GM18508 (cell line): Measurements from ENCODE around the gene ATP6V1G3.
"Not testable (repeated sequence)": the region's sequence is repeated elsewhere in the genome, so short reads cannot be mapped to it uniquely, and the experiment has no call there.

Experiments used
- ATAC-seq: cut with Tn5 transposase; IDR thresholded peaks from one replicate; pipeline ENCODE4 v1.9.1; 2021; ENCODE audit warnings: moderate number of reproducible peaks; ENCODE audit not compliant: insufficient read depth, unreplicated experiment

The ATP6V1G3 gene

DNA sequence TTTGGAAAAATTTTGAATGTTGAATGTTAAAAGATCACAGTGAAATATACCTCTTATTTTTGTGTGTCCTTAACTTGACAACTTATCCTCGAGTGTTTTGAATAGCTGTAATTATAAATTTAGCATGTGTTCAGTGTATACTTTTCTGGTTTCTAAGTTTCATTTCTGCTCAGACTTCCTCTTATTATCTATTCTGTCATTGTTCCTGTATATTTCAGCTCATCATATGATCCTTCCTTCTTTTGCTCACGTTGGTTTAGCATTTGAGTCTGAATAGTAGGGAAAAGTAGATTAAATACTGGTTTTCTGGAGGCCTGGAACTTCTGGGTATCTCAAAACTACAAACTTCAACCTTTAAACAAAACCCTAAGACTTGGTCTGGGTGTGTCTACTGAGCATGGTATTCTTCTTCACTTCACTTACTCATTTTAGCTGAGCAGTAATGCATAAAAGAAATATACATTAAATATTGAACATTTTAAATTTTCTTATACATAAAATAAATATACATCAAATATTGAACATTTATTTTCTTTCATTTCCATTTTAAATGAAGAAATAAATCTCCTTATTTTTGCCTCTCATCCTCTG is 3.3 kb upstream of the ATP6V1G3 start:
- ATAC-seq, result peak; percentile 69

GRCh38 chr1:198542632-198543031 is 2.2 kb upstream of the ATP6V1G3 start:
- no peak for ATAC-seq

DNA sequence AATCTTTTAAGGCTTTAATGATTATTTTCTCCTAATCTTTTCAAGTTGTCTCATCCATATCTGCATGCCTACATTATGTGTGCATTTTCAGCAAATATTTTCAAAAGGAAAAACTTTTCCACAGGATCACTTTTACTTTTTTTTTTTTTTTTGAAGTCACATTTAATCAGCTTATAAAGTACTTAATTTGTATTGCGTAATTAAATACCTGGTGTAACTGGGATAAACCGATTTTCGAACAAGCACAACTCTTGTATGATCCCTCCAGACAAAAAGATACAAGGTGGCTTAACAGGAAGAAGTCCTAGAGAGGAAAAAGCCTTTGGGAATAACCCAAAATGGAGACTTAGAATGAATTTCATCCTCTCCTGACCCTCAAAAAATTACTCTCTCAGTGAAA is 1.3 kb upstream of the ATP6V1G3 start:
- ATAC-seq, result no peak

GRCh38 chr1:198538579-198539364 is 1.7 kb downstream of the ATP6V1G3 start:
- ATAC-seq, result no peak

- no peak for ATAC-seq
Observed at GRCh38 chr1:198535631-198536030, 4.8 kb downstream of the ATP6V1G3 start.

DNA sequence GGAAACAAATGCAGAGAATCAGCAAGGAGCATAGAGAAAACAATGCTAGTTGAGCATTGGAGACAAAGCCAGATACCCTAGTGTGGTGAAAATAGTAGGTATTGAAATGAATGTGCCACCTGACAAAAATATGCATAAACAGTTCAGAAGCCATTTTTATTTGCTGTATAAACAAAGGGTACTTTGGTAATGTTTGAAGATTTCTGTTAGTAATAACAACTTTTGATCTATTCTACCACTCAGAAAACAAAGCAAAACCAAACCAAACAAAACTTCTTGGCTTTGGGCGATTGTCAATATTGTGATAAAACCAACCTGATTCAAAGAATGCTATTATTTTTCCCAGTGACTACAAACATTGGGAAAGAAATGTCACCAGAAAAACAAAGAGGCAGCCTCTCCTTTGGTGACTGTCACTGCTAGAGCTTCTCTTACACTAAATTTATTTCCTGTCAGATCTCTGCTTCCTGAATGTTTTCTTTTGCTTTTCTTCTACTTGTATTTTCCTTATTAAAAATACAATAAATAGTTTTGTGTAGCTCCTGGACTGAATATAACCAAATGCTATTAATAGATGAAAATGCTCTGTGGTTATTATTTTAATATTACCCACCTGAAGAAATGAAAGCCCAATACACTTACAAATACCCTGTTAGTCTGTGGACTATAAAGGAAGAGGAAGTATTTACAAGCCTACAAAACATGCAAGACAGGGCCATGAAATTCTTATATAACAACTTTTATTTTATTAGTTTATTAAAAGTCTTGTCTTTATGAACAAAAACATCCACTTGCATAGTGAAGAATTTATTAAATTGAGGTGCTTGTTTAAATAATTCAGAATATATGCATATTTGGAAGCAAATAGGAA is 5.7 kb downstream of the ATP6V1G3 start:
- no peak for ATAC-seq

DNA sequence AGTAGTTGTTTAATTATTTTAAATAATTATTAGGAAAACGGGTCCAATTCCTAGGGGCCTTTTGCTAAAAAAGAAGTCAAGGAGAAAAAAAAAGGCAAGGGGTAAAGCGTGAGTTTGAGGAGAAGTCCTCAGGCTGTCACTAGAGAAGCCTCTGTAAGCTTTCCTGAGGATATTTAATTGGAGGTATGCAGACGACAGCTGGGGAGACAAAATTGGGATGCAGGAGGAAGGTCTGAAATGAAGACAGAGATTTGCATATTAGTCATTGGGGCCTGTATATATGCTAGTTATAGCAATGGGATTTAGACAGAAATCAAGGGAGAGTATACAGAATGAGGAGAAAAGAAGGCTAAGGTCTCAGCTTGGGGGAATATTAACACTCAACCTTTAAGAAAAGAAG is 8.6 kb downstream of the ATP6V1G3 start:
- ATAC-seq, result no peak

DNA sequence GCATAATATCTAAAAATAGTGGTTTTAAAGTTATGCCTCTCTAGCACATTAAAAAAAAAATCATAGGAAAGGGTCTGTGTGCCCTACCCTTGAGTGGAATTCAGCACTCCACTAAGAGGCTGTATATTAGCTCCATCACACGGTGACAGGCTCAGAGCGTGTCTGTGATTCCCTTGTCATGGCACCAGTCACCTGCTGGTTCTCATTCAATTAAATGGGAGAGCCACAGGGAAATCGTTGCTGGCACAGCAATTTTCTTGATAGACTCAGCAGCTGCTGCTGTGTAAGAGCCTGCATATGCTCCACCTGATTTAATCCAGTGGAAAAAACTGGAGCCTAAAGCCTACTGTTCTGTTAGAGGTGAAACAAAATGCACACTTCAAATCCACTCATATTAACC is 9.5 kb downstream of the ATP6V1G3 start:
- ATAC-seq, result no peak

- no peak for ATAC-seq
Observed at GRCh38 chr1:198529414-198529813, 11.1 kb downstream of the ATP6V1G3 start.

- no peak for ATAC-seq
Observed at GRCh38 chr1:198528364-198528763, 12.1 kb downstream of the ATP6V1G3 start.

DNA sequence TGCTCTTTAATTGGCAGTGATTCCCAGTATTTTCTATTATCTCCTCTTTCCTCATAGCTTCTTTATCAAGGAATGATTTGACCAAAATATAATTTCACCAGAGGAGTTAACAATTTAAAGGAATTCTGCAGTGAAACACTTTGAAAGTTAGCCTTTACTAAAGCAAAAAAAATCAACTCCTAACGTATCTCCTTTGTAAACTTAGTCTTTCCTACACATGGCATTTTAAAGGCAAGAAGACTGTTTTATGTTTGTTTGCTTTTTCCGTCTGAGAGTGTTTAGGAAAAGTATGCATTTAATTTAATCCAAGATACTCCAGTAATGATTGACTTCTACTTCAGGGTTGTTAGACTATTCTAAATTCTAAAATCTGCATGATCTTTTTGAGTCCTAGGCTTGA is 15.9 kb downstream of the ATP6V1G3 start:
- no peak for ATAC-seq

DNA sequence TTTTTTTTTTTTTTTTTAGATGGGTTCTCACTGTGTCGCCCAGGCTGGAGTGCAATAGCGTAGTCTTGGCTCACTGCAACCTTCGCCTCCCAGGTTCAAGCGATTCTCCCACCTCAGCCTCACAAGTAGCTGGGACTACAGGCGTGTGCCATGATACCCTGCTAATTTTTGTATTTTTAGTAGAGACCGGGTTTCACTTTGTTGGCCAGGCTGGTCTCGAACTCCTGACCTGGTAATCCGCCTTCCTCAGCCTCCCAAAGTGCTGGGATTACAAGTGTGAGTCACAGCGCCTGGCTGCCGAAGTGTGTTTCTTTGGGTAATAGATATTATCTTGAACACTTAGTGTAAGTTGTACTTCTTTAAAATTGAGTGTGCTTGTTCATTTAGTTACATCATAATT is 16.4 kb downstream of the ATP6V1G3 start:
- not testable (repeated sequence) for ATAC-seq

DNA sequence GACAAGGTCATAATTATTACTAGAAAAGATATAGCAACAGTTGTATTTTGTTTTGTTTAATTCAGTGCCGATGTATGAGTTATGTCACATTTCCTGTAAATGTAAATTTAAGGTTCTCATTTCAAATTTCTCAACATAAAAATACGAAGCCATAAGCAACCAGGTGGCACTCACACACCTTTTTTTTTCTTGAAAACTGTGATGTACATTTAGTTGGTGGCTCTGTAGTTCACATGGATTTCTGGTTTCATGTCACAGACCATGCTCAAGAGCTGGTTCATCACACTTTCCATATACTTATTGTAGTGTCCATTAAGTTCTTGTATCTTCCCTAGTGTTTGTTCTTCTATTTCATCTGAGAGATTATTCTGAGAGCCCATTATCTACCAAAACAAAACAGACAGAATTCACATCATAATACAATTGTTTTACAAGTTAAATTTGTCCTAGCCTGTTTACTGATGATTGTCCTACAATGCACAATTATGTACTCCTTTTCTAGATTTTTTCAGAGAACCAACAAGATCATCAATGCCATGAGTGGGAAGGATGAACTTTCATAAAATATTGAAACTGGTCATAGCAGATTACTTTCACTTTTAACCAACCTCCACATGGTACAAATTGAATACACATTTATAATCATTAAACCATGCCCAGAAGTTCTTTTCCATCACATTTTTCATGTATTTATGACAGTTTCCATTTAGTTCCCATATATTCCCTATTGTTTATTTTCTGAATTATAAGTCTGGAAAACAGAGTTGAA is 17.1 kb downstream of the ATP6V1G3 start:
- no peak for ATAC-seq

- ATAC-seq, result peak; percentile 82
Observed at GRCh38 chr1:198520524-198521254, 19.8 kb downstream of the ATP6V1G3 start.

DNA sequence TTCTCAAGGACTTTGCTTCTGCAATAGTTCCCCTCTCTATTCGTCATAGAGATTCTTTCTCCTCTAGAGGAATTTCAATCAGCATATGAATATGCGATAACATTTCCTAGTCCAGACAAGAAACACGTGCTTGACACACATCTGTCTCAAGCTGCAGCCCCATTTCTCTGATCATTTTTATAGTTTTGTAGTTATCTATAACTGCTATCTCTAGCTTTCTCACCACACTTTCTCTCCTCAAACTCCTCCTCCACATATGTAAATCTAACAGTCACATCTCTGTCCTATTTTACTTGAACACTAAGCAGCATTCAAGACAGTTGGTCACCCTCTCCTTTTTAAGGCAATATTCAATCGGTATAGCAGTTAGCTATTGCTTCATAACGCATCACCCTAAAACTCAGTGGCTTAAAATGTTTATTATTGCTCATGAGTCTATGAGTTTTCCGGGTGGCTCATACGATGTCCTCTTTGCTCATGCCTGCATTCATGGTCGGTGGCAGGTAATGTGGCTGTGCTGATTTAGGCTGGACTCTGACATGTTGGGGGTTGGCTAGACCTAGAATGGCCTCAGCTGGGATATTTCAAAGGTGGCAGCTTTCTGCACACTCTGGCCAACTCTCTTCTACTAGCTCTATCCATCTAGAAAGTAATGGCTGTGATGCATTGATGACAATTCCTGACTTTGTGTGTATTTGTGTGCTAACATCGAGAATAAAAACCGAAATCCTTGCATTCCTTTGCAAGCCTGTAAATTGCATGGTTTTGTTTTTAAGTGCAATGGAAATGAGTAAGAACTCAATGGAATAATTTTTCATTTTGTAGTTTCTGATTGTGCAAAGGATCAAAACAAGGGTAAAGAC is 20.6 kb downstream of the ATP6V1G3 start:
- no peak for ATAC-seq

- no peak for ATAC-seq
Observed at GRCh38 chr1:198517623-198518199, 22.8 kb downstream of the ATP6V1G3 start.

GRCh38 chr1:198500096-198500495 is 40.4 kb downstream of the ATP6V1G3 start:
- ATAC-seq, result no peak

GRCh38 chr1:198499588-198499987 is 40.9 kb downstream of the ATP6V1G3 start:
- ATAC-seq, result no peak
